Measurements from ENCODE around the gene BTRC. TPM values are rescaled to one million over a fixed set of nuclear protein-coding genes. Genes with fewer than 3 reads are reported as not detected.

Gene BTRC
- total RNA-seq, 2 experiments from 2014 or later = 13.5 to 15.2 TPM

GRCh38 chr10:101572785-101573184, 218.8 kb downstream of the BTRC start:
- Mint-ChIP-seq H3K9me3 (no peaks in the 10 kb centered on the region), H3K4me1 (peaks cover 7% of the 10 kb centered on the region), H3K4me3 (no peak overlapping the region), H3K27ac (no peak overlapping the region), H3K27me3 (peaks cover 21% of the 10 kb centered on the region), H3K36me3 (no peaks in the 10 kb centered on the region)
- POLR2A ChIA-PET = interaction anchor here (1.6 kb wide), 1 partner anchor 15 kb away, joined by 4 read pairs; the partner anchor contains the start of genes DPCD and POLL
- ATAC-seq (ENCODE audit: low read depth) (no peak), DNase-seq (no peak)

GRCh38 chr10:101573885-101574753, 220.2 kb downstream of the BTRC start:
- H3K9me3 Mint-ChIP-seq = no peaks in the 10 kb centered on the region
- H3K36me3 Mint-ChIP-seq = no peaks in the 10 kb centered on the region
- DNase-seq (no peak), ATAC-seq (ENCODE audit: low read depth) (no peak)
- no peak overlapping the region for H3K27ac Mint-ChIP-seq
- H3K4me3 Mint-ChIP-seq = no peak overlapping the region
- POLR2A ChIA-PET = interaction anchor here (1.6 kb wide), 1 partner anchor 14 kb away, joined by 4 read pairs; the partner anchor contains the start of genes DPCD and POLL
- peaks cover 7% of the 10 kb centered on the region for H3K4me1 Mint-ChIP-seq
- H3K27me3 Mint-ChIP-seq = peaks cover 8% of the 10 kb centered on the region

- DNase-seq (no peak), ATAC-seq (ENCODE audit: low read depth) (no peak)
- POLR2A ChIA-PET = no interaction called here
- no peaks in the 10 kb centered on the region for H3K27me3 Mint-ChIP-seq
- H3K36me3 Mint-ChIP-seq = no peaks in the 10 kb centered on the region
- no peaks in the 10 kb centered on the region for H3K9me3 Mint-ChIP-seq
- no peak overlapping the region for H3K27ac Mint-ChIP-seq
- H3K4me3 Mint-ChIP-seq = no peak overlapping the region
- peaks cover 3% of the 10 kb centered on the region for H3K4me1 Mint-ChIP-seq
These were observed 221.1 kb downstream of the BTRC start for GRCh38 chr10:101575091-101575490.

DNA sequence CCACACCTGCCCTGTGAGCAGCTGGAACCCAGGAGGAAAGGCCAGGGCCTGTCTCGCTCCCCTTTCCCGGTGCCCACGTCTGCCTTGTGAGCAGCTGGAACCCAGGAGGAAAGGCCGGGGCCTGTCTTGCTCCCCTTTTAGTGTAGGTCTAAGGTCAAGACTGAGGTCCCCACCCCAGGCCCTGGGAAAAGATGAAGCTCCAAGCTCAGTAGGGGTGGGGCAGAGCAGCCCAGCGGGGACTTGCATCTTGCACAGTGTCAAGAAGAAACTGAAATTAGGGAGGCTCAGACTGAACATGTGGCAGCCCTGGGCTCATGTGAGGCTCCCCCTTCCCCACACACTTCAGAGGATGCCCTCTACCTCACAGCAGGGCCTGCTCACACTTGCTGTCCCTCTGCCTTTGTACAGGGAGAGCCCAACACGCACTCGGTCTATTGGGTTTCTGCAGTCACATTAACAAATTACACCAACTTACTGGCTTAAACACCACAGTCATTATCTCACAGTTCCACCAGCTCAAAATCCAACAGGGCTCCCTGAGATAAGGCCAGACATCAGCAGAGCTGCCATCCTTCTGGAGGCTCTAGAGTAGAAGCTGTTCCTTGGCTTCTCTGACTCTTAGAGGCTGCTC, 221.7 kb downstream of the BTRC start:
- Mint-ChIP-seq H3K27me3 (no peaks in the 10 kb centered on the region), H3K9me3 (no peaks in the 10 kb centered on the region), H3K4me1 (peaks cover 3% of the 10 kb centered on the region), H3K4me3 (no peak overlapping the region), H3K27ac (peak overlapping the region; percentile 56), H3K36me3 (no peaks in the 10 kb centered on the region)
- ATAC-seq (ENCODE audit: low read depth) (no peak), DNase-seq (no peak)
- POLR2A ChIA-PET = interaction anchor here (1.0 kb wide), 1 partner anchor 10 kb away, joined by 3 read pairs; no protein-coding TSS in a partner anchor

DNA sequence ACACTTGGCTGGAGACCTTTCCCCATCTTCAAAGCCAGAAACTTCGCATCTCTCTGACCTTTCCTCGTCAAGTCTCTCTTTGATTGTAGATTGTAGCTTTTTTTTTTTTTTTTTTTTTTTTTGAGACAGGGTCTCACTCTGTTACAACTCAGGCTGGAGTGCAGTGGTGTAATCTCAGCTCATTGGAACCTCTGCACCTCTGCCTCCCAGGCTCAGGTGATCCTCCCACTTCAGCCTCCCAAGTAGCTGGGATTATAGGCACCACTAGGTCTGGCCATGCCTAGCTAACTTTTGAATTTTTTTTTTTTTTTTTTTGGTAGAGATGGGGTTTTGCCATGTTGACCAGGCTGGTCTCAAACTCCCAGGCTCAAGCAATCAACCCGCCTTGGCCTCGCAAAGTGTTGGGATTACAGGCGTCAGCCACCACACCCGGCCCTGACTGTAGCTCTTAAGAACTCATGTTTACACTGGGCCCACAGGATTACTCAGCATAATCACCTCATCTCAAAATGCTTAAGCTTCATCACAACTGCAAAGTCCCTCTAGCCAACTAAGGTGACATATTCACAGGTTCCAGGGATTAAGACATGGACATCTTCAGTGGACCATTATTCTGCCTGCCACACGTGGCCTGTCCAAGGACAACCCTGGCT, 222.4 kb downstream of the BTRC start:
- ATAC-seq (ENCODE audit: low read depth) (no peak), DNase-seq (no peak)
- no peaks in the 10 kb centered on the region for H3K4me1 Mint-ChIP-seq
- no peaks in the 10 kb centered on the region for H3K27me3 Mint-ChIP-seq
- no peak overlapping the region for H3K27ac Mint-ChIP-seq
- POLR2A ChIA-PET = interaction anchor here (1.0 kb wide), 1 partner anchor 10 kb away, joined by 3 read pairs; no protein-coding TSS in a partner anchor
- no peak overlapping the region for H3K4me3 Mint-ChIP-seq
- H3K9me3 Mint-ChIP-seq = no peaks in the 10 kb centered on the region
- H3K36me3 Mint-ChIP-seq = no peaks in the 10 kb centered on the region

GRCh38 chr10:101577121-101577871, 223.3 kb downstream of the BTRC start:
- POLR2A ChIA-PET = interaction anchor here (1.1 kb wide), 1 partner anchor 264 kb away, joined by 3 read pairs; no protein-coding TSS in a partner anchor
- Mint-ChIP-seq H3K27ac (no peak overlapping the region), H3K4me3 (no peak overlapping the region), H3K4me1 (no peaks in the 10 kb centered on the region), H3K27me3 (no peaks in the 10 kb centered on the region), H3K36me3 (no peaks in the 10 kb centered on the region), H3K9me3 (no peaks in the 10 kb centered on the region)
- ATAC-seq (ENCODE audit: low read depth) = no peak
- no peak for DNase-seq

DNA sequence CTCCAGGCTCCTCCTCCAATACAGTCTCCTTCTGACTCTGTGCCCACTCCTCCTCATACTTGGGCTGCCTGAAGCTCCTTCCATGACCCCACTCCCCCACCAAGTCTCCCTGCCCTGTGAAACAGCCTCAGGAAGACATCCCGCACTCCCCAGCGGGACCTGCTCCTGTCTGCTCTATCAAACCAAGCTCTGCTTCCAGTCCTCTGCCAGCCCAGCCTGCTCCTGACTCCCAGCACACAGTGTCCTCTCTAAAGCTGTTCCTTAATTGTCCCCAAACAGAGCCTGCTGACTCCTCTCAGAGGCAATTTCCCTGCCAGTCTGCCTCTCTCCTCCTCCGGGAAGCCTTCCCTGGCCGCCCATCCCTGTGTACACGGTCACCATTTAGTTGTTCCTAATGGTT, 224.2 kb downstream of the BTRC start:
- no peak overlapping the region for H3K27ac Mint-ChIP-seq
- POLR2A ChIA-PET = interaction anchor here (1.1 kb wide), 1 partner anchor 263 kb away, joined by 3 read pairs; no protein-coding TSS in a partner anchor
- no peaks in the 10 kb centered on the region for H3K27me3 Mint-ChIP-seq
- ATAC-seq (ENCODE audit: low read depth) (no peak), DNase-seq (no peak)
- H3K4me1 Mint-ChIP-seq = no peaks in the 10 kb centered on the region
- H3K9me3 Mint-ChIP-seq = no peaks in the 10 kb centered on the region
- H3K36me3 Mint-ChIP-seq = no peaks in the 10 kb centered on the region
- no peak overlapping the region for H3K4me3 Mint-ChIP-seq

GRCh38 chr10:101578803-101579515, 225.0 kb downstream of the BTRC start:
- H3K4me1 Mint-ChIP-seq = no peaks in the 10 kb centered on the region
- H3K27me3 Mint-ChIP-seq = no peaks in the 10 kb centered on the region
- ATAC-seq (ENCODE audit: low read depth) = no peak
- H3K27ac Mint-ChIP-seq = no peak overlapping the region
- H3K9me3 Mint-ChIP-seq = no peaks in the 10 kb centered on the region
- H3K4me3 Mint-ChIP-seq = no peak overlapping the region
- POLR2A ChIA-PET = no interaction called here
- H3K36me3 Mint-ChIP-seq = no peaks in the 10 kb centered on the region
- DNase-seq = no peak

DNA sequence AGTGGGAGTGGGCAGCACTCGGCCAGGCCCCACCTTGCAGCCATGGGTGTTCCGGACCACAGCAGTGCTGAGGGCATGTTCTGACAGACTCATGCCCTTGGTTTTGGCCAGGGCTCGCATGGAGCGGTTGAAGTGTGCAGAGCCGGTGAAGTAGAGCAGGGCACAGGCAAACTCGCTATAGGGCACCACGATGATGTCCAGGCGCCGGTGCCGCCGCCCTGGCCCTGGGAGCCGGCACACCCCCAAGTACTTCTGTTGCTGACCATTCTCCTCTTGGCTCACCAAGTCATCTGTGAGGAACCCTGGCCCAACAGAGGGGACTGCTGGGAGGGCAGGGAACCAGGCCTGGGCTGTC, 225.5 kb downstream of the BTRC start:
- DNase-seq = no peak
- H3K27me3 Mint-ChIP-seq = no peaks in the 10 kb centered on the region
- H3K27ac Mint-ChIP-seq = no peak overlapping the region
- H3K9me3 Mint-ChIP-seq = no peaks in the 10 kb centered on the region
- ATAC-seq (ENCODE audit: low read depth) = no peak
- no peaks in the 10 kb centered on the region for H3K4me1 Mint-ChIP-seq
- POLR2A ChIA-PET = no interaction called here
- H3K4me3 Mint-ChIP-seq = no peak overlapping the region
- peaks cover 3% of the 10 kb centered on the region for H3K36me3 Mint-ChIP-seq

- H3K4me3 Mint-ChIP-seq = no peak overlapping the region
- peaks cover 4% of the 10 kb centered on the region for H3K36me3 Mint-ChIP-seq
- H3K9me3 Mint-ChIP-seq = no peaks in the 10 kb centered on the region
- no peaks in the 10 kb centered on the region for H3K4me1 Mint-ChIP-seq
- no peak overlapping the region for H3K27ac Mint-ChIP-seq
- DNase-seq (no peak), ATAC-seq (ENCODE audit: low read depth) (no peak)
- POLR2A ChIA-PET = no interaction called here
- H3K27me3 Mint-ChIP-seq = no peaks in the 10 kb centered on the region
These were observed 226.8 kb downstream of the BTRC start for GRCh38 chr10:101580486-101581399.

GRCh38 chr10:101585841-101586240, 231.9 kb downstream of the BTRC start:
- Mint-ChIP-seq H3K27me3 (no peaks in the 10 kb centered on the region), H3K4me3 (peak overlapping the region; percentile 11), H3K9me3 (no peaks in the 10 kb centered on the region), H3K4me1 (peaks cover 8% of the 10 kb centered on the region), H3K27ac (no peak overlapping the region), H3K36me3 (peaks cover 4% of the 10 kb centered on the region)
- POLR2A ChIA-PET = interaction anchor here (0.6 kb wide), 1 partner anchor 10 kb away, joined by 3 read pairs; no protein-coding TSS in a partner anchor
- DNase-seq (no peak), ATAC-seq (ENCODE audit: low read depth) (no peak)
